Fibroblast of lung (primary cell): Measurements from ENCODE around the gene KCNQ1OT1. TPM values are rescaled to one million over a fixed set of nuclear protein-coding genes. Genes with fewer than 3 reads are reported as not detected.

Source experiments
- DNase-seq, 2 donors: peaks; one replicate each; pipeline versions ENCODE4 v3.0.0 to v3.0.0-alpha.2; 2010; ENCODE audit warnings: low read depth in 2 of 2
- H2AFZ ChIP-seq: 2 replicates; pipeline ENCODE4 v1.5.1; 2012; ENCODE audit warnings: low read length, control low read depth, inconsistent platforms
- H3K27ac ChIP-seq: 2 replicates; pipeline ENCODE4 v1.5.1; 2011; ENCODE audit warnings: low read length, control low read depth; ENCODE audit not compliant: insufficient read depth
- H3K27me3 ChIP-seq: 2 replicates; pipeline ENCODE4 v1.5.1; 2011; ENCODE audit warnings: mild to moderate bottlenecking, low read length; ENCODE audit not compliant: control insufficient read depth, insufficient read depth
- H3K36me3 ChIP-seq: 2 replicates; pipeline ENCODE4 v1.5.1; 2011; ENCODE audit warnings: low read length; ENCODE audit not compliant: control insufficient read depth, insufficient read depth
- H3K4me1 ChIP-seq: 2 replicates; pipeline ENCODE4 v1.5.1; 2011; ENCODE audit warnings: low read length; ENCODE audit not compliant: control insufficient read depth, insufficient read depth; ENCODE audit errors: extremely low read depth
- H3K4me2 ChIP-seq: 2 replicates; pipeline ENCODE4 v1.5.1; 2011; ENCODE audit warnings: low read length, control low read depth; ENCODE audit not compliant: insufficient read depth; ENCODE audit errors: extremely low read depth
- H3K4me3 ChIP-seq, 4 experiments: fragments of 200-600 bp in 1 of 4; sonication (generic) in 1 of 4; replicated peaks in 1 of 4; 2 replicates each; pipeline ENCODE4 v1.5.1; 2011 to 2016; ENCODE audit warnings: low read length in 4 of 4, low read depth in 3 of 4, mild to moderate bottlenecking in 3 of 4, control low read depth in 2 of 4, inconsistent platforms in 1 of 4, mixed read lengths in 1 of 4; ENCODE audit not compliant: insufficient read depth in 1 of 4; ENCODE audit errors: control extremely low read depth in 1 of 4
- H3K79me2 ChIP-seq: 2 replicates; pipeline ENCODE4 v1.5.1; 2012; ENCODE audit warnings: mild to moderate bottlenecking, low read length, inconsistent platforms; ENCODE audit not compliant: control insufficient read depth, insufficient read depth
- H3K9ac ChIP-seq: 2 replicates; pipeline ENCODE4 v1.5.1; 2011; ENCODE audit warnings: mild to moderate bottlenecking, low read length, control low read depth; ENCODE audit not compliant: insufficient read depth
- H3K9me3 ChIP-seq: 2 replicates; pipeline ENCODE4 v1.5.1; 2012; ENCODE audit warnings: low read depth, low read length; ENCODE audit not compliant: control insufficient read depth, insufficient read depth
- H4K20me1 ChIP-seq: 2 replicates; pipeline ENCODE4 v1.5.1; 2011; ENCODE audit warnings: low read length; ENCODE audit not compliant: control insufficient read depth, insufficient read depth; ENCODE audit errors: extremely low read depth
- CTCF ChIP-seq, 2 donors: IDR thresholded peaks in 1 of 2; conservative IDR thresholded peaks in 1 of 2; 1 replicate in 1 of 2; 2 replicates in 1 of 2; pipeline ENCODE4 v1.5.1; 2011 to 2012; ENCODE audit warnings: low read length in 2 of 2, control low read depth in 1 of 2, inconsistent platforms in 1 of 2, low read depth in 1 of 2, mild to moderate bottlenecking in 1 of 2
- EZH2 ChIP-seq: IDR thresholded peaks from 2 replicates; pipeline ENCODE4 v1.5.1; 2012; ENCODE audit warnings: low read length, control low read depth, mild to moderate bottlenecking; ENCODE audit errors: missing control alignments
- polyA plus RNA-seq, 2 donors: library from polyadenylated mRNA; depleted of rRNA in 1 of 2; stranded (reverse) in 1 of 2; unstranded in 1 of 2; fragments of >200 nt; gene quantifications; 2 replicates each; pipeline ENCODE4 v1.2.1, GENCODE V29; 2011 to 2012; ENCODE audit warnings: missing spikeins in 1 of 2
- total RNA-seq: library from RNA; depleted of rRNA; stranded (reverse); fragments of >200 nt; gene quantifications from 2 replicates; pipeline ENCODE4 v1.2.1, GENCODE V29; 2014

Gene KCNQ1OT1
- total and polyA plus RNA-seq, 2 donors (not counting 1 experiment from before 2014, with no cell fraction given), result 0.11 to 1.8 TPM

DNA sequence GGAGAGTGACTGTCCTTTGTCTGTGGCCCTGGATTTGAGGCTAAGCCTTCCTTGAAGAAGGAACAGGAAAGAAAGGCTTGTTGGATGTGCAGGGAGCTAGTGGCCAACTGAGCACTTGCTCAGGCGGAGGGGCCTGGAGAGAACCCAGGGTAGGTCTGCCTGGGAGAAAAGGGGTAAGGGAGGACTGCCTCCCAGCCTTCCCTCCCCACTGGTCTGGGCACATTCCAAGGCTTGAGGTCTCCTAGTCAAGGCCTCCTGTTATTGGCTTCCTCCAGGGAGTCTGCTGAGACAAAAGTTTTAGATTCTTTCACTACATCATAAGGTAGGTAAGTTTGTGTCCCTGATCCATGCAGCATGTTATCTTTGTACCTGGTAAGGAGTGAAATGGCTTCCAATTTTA is 15.2 kb downstream of the KCNQ1OT1 start:
- peaks cover 19% of the 10 kb centered on the region for H3K79me2 ChIP-seq

GRCh38 chr11:2683806-2684205 is 16.0 kb downstream of the KCNQ1OT1 start:
- Histone ChIP-seq H3K36me3 (no peaks in the 10 kb centered on the region), H2AFZ (no peak overlapping the region), H3K4me1 (no peaks in the 10 kb centered on the region), H3K4me3 (no peak overlapping the region), H3K9me3 (no peaks in the 10 kb centered on the region), H3K27me3 (no peaks in the 10 kb centered on the region), H3K27ac (no peak overlapping the region), H4K20me1 (no peaks in the 10 kb centered on the region), H3K9ac (no peak overlapping the region), H3K4me2 (no peak overlapping the region), H3K79me2 (peaks cover 19% of the 10 kb centered on the region)
- DNase-seq, result no peak
- no peak for TF ChIP-seq EZH2
- TF ChIP-seq CTCF (conservative IDR thresholded peaks at IDR 0.05 in 1 of 2, IDR thresholded peaks at IDR 0.05 in 1 of 2; ENCODE audit: low read depth in 1 of 2, low read length in 2 of 2), result no peak

More for the DNA sequence above, 15.2 kb downstream of the KCNQ1OT1 start:
- no peak overlapping the region for H2AFZ ChIP-seq
- H3K9me3 ChIP-seq, result no peaks in the 10 kb centered on the region
- no peaks in the 10 kb centered on the region for H3K27me3 ChIP-seq
- no peaks in the 10 kb centered on the region for H3K4me1 ChIP-seq
- no peak overlapping the region for H3K27ac ChIP-seq
- DNase-seq, result no peak
- H4K20me1 ChIP-seq, result no peaks in the 10 kb centered on the region
- no peak overlapping the region for H3K4me3 ChIP-seq
- no peaks in the 10 kb centered on the region for H3K36me3 ChIP-seq
- no peak overlapping the region for H3K4me2 ChIP-seq
- H3K9ac ChIP-seq, result no peak overlapping the region
- TF ChIP-seq CTCF (conservative IDR thresholded peaks at IDR 0.05 in 1 of 2, IDR thresholded peaks at IDR 0.05 in 1 of 2; ENCODE audit: low read depth in 1 of 2, low read length in 2 of 2), result no peak
- TF ChIP-seq EZH2, result no peak

- H3K4me2 ChIP-seq, result no peak overlapping the region
- DNase-seq, result no peak
- H4K20me1 ChIP-seq, result no peaks in the 10 kb centered on the region
Observed at GRCh38 chr11:2681408-2682145, 18.2 kb downstream of the KCNQ1OT1 start.

More at GRCh38 chr11:2681408-2682145, 18.2 kb downstream of the KCNQ1OT1 start:
- TF ChIP-seq CTCF (conservative IDR thresholded peaks at IDR 0.05 in 1 of 2, IDR thresholded peaks at IDR 0.05 in 1 of 2; ENCODE audit: low read depth in 1 of 2, low read length in 2 of 2) (no peak), EZH2 (no peak)
- Histone ChIP-seq H3K4me3 (no peak overlapping the region), H3K9ac (no peak overlapping the region), H3K27me3 (no peaks in the 10 kb centered on the region), H3K79me2 (peaks cover 7% of the 10 kb centered on the region), H3K9me3 (no peaks in the 10 kb centered on the region), H3K4me1 (no peaks in the 10 kb centered on the region), H3K27ac (no peak overlapping the region), H2AFZ (no peak overlapping the region), H3K36me3 (no peaks in the 10 kb centered on the region)
